HG02623 (cell line): Measurements from ENCODE around the gene CYP4F8.
"Not testable (repeated sequence)": the region's sequence is repeated elsewhere in the genome, so short reads cannot be mapped to it uniquely, and the experiment has no call there.

Experiments used
- ATAC-seq: cut with Tn5 transposase; IDR thresholded peaks from one replicate; pipeline ENCODE4 v1.9.1; 2021; ENCODE audit warnings: moderate library complexity; ENCODE audit not compliant: unreplicated experiment

The CYP4F8 gene, protein sequence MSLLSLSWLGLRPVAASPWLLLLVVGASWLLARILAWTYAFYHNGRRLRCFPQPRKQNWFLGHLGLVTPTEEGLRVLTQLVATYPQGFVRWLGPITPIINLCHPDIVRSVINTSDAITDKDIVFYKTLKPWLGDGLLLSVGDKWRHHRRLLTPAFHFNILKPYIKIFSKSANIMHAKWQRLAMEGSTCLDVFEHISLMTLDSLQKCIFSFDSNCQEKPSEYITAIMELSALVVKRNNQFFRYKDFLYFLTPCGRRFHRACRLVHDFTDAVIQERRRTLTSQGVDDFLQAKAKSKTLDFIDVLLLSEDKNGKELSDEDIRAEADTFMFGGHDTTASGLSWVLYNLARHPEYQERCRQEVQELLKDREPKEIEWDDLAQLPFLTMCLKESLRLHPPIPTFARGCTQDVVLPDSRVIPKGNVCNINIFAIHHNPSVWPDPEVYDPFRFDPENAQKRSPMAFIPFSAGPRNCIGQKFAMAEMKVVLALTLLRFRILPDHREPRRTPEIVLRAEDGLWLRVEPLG

DNA sequence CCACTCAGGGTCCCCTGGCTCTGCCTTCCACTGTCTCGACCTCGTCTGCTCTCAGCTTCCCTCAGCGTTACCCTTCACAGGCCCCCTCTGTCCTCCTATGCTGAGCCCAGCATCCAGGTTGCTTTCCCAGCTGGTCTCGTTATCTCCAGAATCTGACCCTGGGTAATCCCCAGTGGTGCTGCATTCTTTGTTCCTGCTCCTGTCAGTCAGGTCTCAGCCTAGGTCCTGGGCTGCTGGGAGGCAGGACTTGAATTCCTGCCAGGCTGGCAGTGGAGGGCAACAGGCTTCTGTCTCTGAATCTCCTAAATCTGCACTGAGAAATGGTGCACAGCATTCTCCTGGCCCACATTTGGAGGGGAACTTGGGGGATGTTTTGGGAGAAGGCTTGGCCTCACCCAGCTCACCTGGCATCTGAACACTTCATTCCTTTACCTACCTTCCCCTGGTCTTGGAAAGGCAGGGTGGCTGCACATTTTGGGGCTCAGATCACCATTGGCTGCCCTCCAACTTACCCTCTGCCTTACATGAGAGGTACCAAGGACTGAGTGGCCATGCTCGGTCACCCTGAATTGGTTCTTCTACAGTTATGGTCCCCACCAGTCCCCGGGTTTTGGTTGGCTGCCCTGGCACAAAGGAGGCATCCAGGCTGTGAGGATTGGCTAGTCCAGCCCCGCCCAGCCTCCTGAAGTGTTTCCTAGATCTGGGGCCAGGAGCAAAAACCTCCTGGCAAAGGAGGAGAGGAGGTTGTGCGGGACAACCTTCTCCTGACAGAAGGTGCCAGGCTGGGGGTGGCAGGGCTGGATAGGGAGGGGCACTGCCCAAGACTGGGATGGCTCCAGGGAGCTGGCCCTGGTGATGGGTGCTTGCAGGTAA, at the start of gene CYP4F8:
CYP4F8 (plus strand) TSS at position 712 of the 873 bp plus-strand sequence. CDS start 399 bp downstream, outside the sequence.
- ATAC-seq = no peak

DNA sequence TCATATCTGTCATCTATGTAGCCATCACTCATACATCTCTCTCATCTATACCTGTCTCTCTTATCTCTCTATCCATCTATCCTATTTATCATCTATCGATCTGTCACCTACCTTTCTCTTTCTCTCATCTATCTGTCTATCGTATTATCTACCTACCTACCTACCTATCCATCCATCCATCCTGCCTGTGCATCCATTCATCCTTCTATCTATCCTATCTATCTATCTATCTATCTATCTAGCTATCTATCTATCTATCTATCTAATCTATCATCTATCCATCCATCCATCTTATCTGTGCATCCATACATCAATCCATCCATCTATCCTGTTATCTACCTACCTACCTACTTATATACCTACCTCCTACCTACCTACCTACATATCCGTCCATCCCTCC, 44.6 kb upstream of the CYP4F8 start:
- ATAC-seq = no peak

DNA sequence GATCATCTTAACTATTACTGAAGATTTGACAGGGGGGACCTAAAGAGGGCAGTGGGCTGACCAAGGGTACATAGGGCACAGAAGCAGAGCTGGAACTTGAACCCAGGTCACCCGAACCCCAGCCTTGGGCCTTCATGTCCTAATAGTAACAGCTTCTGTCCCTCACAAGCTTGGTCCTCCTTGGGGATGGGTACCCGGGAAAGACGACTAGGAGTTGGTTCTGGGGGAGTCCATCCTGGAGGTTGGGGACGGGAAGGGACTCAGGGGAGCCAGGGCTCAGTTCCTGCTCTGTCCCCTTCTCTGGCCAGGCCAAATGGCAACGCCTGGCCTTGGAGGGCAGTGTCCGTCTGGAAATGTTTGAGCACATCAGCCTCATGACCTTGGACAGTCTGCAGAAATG, 39.6 kb upstream of the CYP4F8 start:
- ATAC-seq = no peak

DNA sequence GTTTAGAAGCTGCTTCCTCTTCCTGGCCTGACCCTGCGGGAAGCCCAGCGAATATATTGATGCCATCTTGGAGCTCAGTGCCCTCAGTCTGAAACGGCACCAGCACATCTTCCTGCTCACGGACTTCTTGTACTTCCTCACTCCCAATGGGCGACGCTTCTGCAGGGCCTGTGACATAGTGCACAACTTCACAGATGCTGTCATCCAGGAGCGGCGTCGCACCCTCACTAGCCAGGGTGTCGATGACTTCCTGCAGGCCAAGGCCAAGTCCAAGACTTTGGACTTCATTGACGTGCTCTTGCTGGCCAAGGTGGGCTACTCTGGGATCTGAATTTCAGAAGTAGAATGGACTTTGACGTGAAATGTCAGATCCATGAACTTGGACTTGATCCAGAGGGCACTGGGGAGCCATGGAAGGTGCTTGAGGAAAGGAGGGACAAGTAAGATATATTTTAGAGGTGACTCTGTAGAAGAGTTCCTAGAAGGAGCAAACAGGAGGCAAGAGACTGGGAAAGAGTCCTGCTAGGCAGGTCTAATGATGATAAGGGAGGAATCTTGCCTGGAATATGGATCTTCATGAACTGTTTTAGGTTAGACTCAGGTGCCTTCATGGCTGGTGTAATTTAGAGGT, 38.4 kb upstream of the CYP4F8 start:
- ATAC-seq = no peak

DNA sequence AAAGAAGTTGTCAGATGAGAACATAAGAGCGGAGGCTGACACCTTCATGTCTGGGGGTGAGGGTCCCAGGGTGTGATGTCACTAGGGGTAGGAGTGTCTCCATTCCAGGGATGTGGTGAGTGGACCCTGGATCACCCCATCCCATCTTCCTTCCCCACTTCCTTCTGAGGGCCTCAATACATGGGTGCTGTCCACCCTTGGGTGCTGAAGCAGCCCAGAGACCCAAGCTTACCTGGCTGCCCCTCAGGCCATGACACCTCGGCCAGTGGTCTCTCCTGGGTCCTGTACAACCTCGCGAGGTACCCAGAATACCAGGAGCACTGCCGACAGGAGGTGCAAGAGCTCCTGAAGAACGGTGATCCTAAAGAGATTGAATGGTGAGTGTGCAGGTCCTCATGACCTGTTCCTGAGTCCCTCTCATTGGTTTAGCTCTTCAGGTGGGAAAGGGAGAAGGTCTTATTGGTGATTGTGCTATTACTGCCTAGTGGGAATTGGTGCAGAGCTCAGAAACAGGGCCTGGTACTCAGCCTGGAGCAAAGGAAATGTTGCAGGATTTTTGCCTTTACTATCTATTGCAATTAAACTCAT, 37.7 kb upstream of the CYP4F8 start:
- ATAC-seq = no peak

DNA sequence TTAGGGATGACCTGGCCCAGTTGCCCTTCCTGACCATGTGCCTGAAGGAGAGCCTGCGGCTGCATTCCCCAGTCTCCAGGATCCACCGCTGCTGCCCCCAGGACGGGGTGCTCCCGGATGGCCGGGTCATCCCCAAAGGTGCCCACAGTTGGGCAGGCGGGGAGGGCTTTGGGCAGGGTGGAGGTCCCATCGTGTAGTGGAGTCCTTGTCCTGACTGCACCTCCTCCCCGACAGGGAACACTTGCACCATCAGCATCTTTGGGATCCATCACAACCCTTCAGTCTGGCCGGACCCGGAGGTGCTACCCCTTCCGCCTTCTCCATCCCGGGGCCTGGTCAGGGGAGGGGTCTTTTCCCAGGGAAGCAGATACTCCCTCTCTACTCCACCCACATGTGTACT, 31.7 kb upstream of the CYP4F8 start:
- ATAC-seq = no peak

DNA sequence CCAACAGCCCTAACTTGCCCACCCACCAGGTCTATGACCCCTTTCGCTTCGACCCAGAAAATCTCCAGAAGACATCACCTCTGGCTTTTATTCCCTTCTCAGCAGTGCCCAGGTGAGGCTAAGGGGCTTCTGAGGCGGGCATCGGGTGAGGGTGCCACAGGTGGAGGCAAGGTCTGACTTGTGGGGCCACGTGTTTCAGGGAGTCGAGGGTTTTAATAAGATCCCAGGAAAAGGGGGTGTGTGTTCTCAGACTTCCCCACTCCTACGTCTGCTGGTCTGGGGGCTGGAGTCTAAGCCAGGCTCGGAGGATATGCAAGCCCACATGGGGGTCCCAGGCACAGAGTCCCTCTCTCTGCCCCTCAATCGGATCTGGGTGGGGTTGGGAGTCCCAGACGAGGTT, 30.9 kb upstream of the CYP4F8 start:
- ATAC-seq = no peak

DNA sequence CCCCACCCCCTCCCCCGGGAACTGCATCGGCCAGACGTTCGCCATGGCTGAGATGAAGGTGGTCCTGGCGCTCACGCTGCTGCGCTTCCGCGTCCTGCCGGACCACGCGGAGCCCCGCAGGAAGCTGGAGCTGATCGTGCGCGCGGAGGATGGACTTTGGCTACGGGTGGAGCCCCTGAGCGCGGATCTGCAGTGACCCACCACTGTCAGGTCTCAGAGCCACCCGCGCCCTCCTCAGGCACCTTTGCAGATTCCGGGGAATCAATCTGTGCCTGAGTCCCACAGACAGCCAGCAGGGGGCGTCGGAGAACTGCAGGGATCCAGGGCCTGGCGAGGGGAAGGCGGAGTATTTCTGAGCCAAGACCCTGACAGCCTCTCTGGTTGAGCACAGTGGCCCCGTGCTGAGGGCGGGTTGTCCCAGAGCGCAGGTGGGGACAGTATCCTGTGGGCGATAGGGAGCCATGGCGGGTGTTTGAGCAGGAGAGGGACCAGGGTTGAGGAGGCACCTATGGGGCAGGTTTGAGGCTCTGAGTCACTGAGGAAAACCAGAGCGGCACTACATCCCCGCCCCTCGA, 30.4 kb upstream of the CYP4F8 start:
- no peak for ATAC-seq

DNA sequence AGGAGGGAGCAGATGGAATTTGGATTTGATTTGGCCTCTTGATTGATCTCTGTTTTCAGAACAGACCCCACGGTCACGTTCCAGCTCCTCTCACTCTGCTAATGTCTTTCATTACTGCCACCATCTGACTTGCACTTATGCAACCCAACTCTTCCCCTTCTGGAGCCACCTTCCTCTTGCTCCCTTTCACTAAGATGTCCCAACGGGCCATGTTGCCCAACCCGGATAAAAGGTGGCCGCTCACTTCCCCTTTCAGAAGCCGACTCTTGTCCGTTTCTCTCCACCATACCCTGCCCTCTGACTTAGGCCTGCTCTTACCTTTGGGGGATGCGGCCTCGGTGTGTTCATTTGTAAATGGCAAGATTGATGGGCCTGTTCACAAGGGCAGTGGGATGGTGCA, 27.4 kb upstream of the CYP4F8 start:
- ATAC-seq = no peak

DNA sequence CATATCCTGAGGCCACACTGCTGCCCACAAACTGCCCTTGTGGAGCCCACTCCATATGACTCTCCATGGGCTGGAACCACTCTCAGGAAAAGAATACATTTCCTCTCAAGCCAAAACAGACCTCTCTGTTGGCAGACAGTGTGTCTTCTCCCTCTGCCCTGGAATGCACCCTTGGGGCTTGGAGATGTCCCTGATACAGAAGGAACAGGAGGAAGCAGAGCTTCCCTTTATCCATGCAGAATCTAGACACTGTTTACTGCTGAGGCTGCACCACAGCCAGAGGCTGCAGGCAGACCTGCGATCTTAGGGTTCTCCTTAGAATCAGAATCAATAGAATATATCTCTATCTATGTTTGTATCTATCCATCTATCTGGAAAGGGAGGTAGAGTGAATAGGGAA, 26.8 kb upstream of the CYP4F8 start:
- ATAC-seq = no peak

DNA sequence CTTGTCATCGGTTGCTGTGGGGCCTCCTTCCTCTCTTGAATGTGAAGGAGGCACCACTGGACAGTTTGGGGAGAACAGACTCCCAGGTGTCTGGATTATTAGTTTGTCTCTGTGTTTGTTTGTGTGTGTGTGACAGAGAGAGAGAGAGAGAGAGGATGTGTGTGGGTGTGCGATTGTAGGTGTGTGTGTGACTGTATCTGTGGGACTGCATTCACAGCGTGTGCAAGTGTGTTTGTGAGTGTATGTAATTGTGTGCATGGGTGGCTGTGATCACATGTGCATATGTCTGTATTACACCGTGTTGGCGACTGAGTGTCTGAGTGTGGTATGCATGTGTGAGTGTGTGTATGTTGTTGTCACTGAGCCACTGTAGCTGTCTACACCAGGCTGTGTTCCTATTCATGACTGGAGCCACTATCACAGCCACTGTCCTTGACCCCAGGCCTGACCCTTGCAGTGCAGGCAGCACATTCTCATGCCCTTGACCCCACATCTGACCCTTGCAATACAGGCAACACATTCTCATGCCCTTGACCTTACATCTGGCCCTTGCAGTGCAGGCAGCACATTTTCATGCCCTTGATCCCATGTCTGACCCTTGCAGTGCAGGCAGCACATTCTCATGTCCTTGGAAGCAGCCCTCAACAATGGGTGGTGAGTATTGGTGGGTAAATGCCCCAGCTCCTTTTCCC, 25.1 kb upstream of the CYP4F8 start:
- no peak for ATAC-seq

DNA sequence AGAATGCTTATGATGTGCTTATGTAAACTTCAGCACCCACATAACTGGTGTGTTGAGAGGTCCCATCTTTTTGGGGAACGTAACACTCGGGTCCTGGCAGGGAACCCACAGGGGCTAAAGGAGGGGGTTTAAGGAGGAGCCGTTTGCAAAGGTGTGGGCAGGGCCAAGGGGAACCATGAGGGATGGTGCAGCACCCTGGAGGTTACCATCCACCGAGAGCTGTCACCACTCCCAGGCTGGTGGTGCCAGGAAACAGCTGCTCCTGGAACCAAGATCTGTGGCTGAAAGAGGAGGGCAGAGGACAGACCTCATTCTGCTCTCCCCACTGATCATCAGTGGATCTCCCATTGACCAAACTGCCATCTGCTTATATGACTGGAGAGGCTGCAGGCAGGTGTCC, 23.2 kb upstream of the CYP4F8 start:
- no peak for ATAC-seq

DNA sequence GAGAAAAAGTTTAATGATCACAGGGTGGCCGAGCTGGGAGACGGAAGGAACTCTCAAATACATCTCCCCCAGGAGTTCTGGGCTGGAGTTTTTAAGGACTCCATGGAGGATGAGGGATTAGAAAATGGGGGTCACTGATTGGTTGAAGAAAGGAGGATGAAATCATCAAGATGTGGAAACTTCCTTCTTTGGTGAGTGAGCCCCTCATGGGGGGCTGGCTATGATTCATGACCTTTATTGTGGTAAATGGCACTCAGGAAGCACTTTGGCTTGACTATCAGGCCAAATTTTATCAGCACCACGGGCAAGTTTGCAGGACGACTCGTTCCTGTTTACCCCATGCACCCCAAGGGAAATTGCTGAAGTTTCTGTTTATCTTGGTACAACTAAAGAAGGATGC, 22.5 kb upstream of the CYP4F8 start:
- ATAC-seq = not testable (repeated sequence)

DNA sequence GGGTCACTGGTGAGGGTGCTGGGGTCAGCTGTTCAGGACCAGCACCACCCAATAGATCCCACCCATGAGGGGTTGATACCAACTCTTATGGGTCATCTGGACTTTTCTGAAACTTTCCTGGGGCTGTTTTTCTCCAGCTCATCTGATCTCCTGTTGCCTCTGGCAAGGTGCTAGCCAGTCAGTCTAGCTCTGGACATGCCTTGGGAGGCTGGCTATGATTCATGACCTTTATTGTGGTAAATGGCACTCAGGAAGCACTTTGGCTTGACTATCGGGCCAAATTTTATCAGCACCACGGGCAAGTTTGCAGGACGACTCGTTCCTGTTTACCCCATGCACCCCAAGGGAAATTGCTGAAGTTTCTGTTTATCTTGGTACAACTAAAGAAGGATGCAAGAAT, 21.3 kb upstream of the CYP4F8 start:
- ATAC-seq = not testable (repeated sequence)

DNA sequence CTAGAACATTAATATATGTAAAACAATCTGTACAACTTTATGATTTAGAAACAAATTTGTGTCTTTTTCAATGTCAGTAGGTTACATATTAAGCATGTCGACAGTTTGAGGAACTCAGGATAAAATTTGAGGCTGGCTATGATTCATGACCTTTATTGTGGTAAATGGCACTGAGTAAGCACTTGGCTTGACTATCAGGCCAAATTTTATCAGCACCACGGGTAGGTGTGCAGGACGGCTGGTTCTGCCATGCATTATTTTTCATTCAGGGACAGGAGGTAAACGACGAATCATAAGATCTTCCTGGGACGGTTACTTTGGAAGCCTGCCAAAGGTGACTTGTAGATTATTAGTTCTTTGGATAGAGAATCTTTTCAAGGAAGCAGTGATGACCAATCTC, 19.9 kb upstream of the CYP4F8 start:
- ATAC-seq = no peak

DNA sequence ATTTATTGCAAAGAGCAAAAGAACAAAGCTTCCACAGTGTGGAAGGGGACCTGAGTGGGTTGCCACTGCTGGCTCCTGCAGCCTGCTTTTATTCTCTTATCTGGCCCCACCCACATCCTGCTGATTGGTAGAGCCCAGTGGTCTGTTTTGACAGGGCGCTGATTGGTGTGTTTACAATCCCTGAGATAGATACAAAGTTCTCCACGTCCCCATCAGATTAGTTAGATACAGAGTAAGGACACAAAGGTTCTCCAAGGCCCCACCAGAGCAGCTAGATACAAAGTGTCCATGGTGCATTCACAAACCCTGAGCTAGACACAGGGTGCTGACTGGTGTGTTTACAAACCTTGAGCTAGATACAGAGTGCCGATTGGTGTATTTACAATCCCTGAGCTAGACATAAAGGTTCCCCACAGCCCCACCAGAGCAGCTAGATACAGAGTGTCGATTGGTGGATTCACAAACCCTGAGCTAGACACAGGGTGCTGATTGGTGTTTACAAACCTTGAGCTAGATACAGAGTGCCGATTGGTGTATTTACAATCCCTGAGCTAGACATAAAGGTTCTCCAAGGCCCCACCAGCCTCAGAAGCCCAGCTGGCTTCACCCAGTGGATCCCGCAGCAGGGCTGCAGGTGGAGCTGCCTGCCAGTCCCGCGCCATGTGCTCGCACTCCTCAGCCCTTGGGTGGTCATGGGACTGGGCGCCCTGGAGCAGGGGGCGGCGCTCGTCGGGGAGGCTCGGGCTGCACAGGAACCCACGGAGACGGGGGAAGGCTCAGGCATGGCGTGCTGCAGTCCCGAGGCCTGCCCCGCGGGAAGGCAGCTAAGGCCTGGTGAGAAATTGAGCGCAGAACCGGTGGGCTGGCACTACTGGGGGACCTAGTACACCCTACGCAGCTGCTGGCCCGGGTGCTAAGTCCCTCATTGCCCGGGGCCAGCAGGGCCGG, 6.8 kb upstream of the CYP4F8 start:
- not testable (repeated sequence) for ATAC-seq

DNA sequence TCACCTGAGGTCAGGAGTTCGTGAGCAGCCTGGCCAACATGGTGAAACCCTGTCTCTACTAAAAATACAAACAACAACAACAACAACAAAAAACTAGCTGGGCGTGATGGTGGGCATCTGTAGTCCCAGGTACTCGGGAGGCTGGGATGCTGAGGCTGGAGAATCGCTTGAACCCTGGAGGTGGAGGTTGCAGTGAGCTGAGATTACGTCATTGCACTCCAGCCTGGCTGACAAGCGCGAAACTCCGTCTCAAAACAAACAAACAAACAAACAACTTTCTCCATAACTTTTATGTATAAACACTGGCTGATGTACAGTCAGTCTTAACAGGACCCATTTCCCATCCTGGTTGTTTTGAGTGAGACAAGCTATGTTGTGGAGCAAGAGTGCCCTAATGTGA, 5.8 kb upstream of the CYP4F8 start:
- ATAC-seq = no peak

DNA sequence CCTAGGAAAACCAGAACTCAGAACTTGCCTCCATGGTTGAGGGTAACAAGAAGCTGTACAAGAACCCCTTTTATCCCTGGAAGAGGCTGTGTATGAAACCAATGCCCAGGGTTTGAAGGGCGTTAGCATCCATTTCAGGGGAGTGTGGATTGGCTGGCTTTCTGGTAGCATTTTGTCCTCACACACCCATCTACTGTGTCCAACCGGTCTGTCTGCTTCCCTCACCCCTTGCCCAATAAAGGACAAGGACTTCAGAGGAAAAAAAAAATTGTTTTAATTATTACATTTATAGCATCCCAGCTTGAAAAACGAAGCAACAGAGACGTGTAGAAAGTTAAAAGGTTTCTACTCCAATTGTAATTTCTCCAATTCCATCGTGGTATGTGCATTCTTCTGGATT, 2.7 kb upstream of the CYP4F8 start:
- no peak for ATAC-seq

DNA sequence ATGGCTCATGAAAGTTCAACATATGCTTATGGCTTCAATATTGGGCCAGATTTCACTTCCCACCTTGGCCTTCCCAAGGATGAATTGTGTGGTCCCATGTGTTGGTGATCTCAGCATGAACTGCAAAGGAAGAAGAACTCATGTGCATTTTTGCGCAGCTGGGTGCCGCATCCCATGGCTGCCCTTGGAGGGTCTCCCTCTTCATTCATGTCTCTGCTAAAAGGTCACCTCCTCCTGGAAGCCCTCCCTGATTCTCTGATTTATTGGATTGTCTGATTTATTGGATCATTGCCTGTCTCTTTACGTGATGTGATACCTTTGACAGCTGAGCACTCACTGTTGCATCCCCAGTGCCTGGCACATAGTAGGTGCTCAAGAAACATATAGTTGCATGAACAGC, 1.7 kb upstream of the CYP4F8 start:
- ATAC-seq = no peak
